ENCODE data around the gene GFM1. TPM values are rescaled to one million over a fixed set of nuclear protein-coding genes. Genes with fewer than 3 reads are reported as not detected.

GFM1 gene
- total and polyA plus RNA-seq, 2 experiments from 2014 or later, result 39.8 to 53.2 TPM

DNA sequence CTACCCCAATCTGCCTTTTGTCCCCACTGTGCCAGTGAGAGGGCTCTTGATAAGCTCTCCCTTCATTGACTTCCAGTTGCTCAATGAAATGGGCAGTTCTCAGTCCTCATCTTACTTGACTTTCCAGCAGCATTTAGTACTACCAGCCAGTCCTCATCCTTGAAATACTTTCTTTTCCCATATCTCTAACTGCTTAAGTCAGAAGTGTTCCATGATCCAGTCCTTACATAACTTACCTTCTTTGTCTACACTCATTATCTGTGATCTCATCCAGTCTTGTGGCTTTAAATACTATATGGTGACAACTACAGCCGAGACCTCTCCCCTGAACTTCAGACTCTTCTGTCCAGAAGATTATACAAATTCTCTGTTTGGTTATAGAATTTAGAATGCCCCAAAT is 59.2 kb downstream of the GFM1 start:
- Histone ChIP-seq H3K27ac (no peak overlapping the region), H3K4me3 (no peak overlapping the region), H3K4me1 (ENCODE audit: low read depth) (no peaks in the 10 kb centered on the region), H3K27me3 (no peaks in the 10 kb centered on the region), H3K36me3 (no peaks in the 10 kb centered on the region), H3K9me3 (ENCODE audit: low read depth) (no peaks in the 10 kb centered on the region)
- TF ChIP-seq, protein P1, sequence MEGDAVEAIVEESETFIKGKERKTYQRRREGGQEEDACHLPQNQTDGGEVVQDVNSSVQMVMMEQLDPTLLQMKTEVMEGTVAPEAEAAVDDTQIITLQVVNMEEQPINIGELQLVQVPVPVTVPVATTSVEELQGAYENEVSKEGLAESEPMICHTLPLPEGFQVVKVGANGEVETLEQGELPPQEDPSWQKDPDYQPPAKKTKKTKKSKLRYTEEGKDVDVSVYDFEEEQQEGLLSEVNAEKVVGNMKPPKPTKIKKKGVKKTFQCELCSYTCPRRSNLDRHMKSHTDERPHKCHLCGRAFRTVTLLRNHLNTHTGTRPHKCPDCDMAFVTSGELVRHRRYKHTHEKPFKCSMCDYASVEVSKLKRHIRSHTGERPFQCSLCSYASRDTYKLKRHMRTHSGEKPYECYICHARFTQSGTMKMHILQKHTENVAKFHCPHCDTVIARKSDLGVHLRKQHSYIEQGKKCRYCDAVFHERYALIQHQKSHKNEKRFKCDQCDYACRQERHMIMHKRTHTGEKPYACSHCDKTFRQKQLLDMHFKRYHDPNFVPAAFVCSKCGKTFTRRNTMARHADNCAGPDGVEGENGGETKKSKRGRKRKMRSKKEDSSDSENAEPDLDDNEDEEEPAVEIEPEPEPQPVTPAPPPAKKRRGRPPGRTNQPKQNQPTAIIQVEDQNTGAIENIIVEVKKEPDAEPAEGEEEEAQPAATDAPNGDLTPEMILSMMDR (IDR thresholded peaks at IDR 0.05; ENCODE audit: low read depth, low read length), result no peak
- peak in 1 of 2 donors; percentile 48 for DNase-seq (ENCODE audit: low read depth in 1 of 2, low spot score in 1 of 2)

DNA sequence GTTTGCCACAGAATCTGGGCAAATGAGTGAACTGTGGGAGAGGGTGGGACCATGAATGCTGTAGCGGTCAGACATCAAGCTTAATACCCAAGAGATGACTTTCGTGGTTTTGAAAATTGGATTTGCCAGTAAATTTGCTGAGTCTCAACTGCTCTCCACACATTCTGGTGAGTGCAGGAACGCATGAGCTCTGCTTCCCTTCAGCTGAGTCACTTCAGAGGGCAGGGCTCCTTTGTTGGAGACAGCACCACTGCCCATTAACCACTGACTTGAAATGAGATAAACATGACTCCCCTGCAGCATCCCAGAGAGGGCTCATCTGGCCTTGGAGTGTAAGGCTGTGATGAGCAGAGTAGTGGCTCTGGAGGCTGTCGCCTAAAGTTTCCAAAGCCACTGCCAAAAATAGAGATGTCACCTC is 65.3 kb downstream of the GFM1 start:
- H3K36me3 ChIP-seq, result no peaks in the 10 kb centered on the region
- no peak overlapping the region for H3K4me3 ChIP-seq
- peak in 1 of 2 donors; percentile 96 for DNase-seq (ENCODE audit: low read depth in 1 of 2, low spot score in 1 of 2)
- no peaks in the 10 kb centered on the region for H3K27me3 ChIP-seq
- no peaks in the 10 kb centered on the region for H3K4me1 ChIP-seq (ENCODE audit: low read depth)
- H3K9me3 ChIP-seq (ENCODE audit: low read depth), result no peaks in the 10 kb centered on the region
- no peak overlapping the region for H3K27ac ChIP-seq
- TF ChIP-seq, protein P1 (IDR thresholded peaks at IDR 0.05; ENCODE audit: low read depth, low read length), result no peak

DNA sequence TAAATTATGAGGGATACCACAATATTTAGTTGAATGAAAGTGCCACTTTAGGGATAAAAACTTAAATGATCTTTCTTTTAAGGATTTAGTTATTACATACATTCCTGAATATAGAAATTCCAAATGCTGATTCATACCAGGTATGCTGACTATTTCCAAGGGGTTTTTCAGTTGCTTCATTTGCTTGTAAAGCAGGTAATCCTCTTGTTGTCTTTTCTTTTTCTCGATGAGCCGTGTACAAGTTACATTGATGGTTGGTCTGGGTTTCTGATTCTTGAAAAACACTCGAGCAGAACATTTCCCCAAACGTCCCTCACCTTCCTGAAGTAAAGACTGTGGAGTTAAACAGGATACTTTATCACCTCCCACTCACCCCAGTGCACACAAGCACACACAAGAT is 66.3 kb downstream of the GFM1 start:
- Histone ChIP-seq H3K4me3 (no peak overlapping the region), H3K9me3 (ENCODE audit: low read depth) (no peaks in the 10 kb centered on the region), H3K36me3 (no peaks in the 10 kb centered on the region), H3K4me1 (ENCODE audit: low read depth) (no peaks in the 10 kb centered on the region), H3K27ac (no peak overlapping the region), H3K27me3 (no peaks in the 10 kb centered on the region)
- TF ChIP-seq, protein P1 (IDR thresholded peaks at IDR 0.05; ENCODE audit: low read depth, low read length), result no peak
- DNase-seq (ENCODE audit: low read depth in 1 of 2, low spot score in 1 of 2), result no peak

DNA sequence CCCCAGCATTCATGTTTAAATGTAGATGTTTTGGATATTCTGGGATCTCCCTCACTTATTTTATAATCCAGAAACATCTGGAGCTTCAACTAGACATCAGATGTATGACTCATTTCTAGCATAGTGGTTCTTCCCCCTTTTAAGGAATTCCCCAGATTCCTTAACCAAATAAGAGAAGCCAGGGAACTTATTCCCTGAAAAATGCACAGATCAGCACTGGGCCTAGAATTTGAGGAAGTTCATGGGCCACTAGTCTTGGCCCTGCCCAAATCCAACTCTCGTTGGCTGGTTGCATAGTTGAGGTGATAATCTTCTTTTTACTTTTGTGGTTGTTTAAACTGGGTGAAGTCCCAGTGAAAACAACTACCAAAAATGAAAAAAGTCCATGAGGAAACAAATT is 67.6 kb downstream of the GFM1 start:
- TF ChIP-seq, protein P1 (IDR thresholded peaks at IDR 0.05; ENCODE audit: low read depth, low read length), result no peak

DNA sequence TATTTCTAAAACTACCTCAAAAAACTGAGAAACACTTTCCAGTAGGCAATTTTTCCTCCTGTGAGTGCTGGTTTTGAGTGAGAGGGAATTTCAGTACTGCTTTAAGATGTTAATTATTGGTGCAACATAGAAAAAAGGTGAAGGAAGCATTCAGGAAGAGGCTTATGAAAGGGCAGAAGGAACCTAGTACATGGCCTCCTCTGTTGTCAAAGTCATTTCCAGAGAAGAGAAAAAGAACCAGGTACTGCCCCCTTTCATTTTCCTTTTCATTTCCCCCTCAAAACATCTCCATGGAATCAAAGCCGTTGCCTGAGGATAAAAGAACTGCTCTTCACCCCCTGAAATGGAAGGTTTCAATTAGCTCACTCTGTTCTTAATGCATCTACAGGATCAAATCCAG is 68.1 kb downstream of the GFM1 start:
- Histone ChIP-seq H3K9me3 (ENCODE audit: low read depth) (no peaks in the 10 kb centered on the region), H3K4me1 (ENCODE audit: low read depth) (no peaks in the 10 kb centered on the region), H3K27me3 (no peaks in the 10 kb centered on the region), H3K4me3 (no peak overlapping the region), H3K36me3 (no peaks in the 10 kb centered on the region), H3K27ac (no peak overlapping the region)
- TF ChIP-seq, protein P1 (IDR thresholded peaks at IDR 0.05; ENCODE audit: low read depth, low read length), result no peak
- no peak for DNase-seq (ENCODE audit: low read depth in 1 of 2, low spot score in 1 of 2)

More for the DNA sequence above, 67.6 kb downstream of the GFM1 start:
- peak in 1 of 2 donors; percentile 84 for DNase-seq (ENCODE audit: low read depth in 1 of 2, low spot score in 1 of 2)
- Histone ChIP-seq H3K27me3 (no peaks in the 10 kb centered on the region), H3K4me3 (no peak overlapping the region), H3K9me3 (ENCODE audit: low read depth) (no peaks in the 10 kb centered on the region), H3K4me1 (ENCODE audit: low read depth) (no peaks in the 10 kb centered on the region), H3K36me3 (no peaks in the 10 kb centered on the region), H3K27ac (no peak overlapping the region)

DNA sequence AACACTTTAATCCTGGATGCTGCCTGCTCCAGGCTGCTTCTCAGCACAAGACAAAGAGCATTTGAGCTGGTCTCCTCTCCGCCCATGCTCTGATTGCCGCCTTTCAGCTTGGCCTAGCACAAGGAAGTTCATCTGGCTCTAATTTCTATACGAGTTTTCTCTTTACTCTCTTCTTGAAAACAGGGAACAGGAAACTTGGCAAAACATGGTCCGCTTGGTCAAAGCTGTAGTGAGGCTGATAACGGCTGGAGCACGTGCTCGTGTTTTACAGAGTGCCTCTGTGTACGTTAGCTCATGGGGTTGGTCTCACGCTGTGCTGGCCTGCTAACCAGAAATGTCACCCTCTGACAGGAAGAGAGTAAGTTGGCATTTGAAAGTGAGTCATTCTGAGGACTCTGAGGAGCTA is 68.8 kb downstream of the GFM1 start:
- TF ChIP-seq, protein P1 (IDR thresholded peaks at IDR 0.05; ENCODE audit: low read depth, low read length), result no peak
- peak; percentile 19 to 92 for DNase-seq (ENCODE audit: low read depth in 1 of 2, low spot score in 1 of 2)
- Histone ChIP-seq H3K4me3 (no peak overlapping the region), H3K9me3 (ENCODE audit: low read depth) (no peaks in the 10 kb centered on the region), H3K4me1 (ENCODE audit: low read depth) (no peaks in the 10 kb centered on the region), H3K27me3 (no peaks in the 10 kb centered on the region), H3K36me3 (no peaks in the 10 kb centered on the region), H3K27ac (no peak overlapping the region)

Measured in cardiac muscle cell (in vitro differentiated cells and primary cell).